GM10248 (cell line): ENCODE measurements around the gene FAM81A.

Source experiments
- CTCF ChIA-PET: fragments of 300-600 bp; sonication (Branson Sonifier 250); formaldehyde crosslinking; extraction: SDS; loops from one replicate; lab custom pipeline; 2021; ENCODE audit warnings: antibody characterized with exemption; lab: Yijun Ruan, JAX
- POLR2A ChIA-PET: fragments of 350-650 bp; sonication (Branson Sonifier 250); formaldehyde crosslinking; extraction: SDS; loops from one replicate; lab custom pipeline; 2020; ENCODE audit warnings: antibody characterized with exemption; lab: Yijun Ruan, JAX
- DNase-seq: peaks from one replicate; pipeline ENCODE4 v3.0.0; 2012; ENCODE audit errors: extremely low spot score
- CTCF ChIP-seq: IDR thresholded peaks from 2 replicates; pipeline ENCODE4 v1.5.1; 2012; ENCODE audit warnings: mild to moderate bottlenecking, low read depth; ENCODE audit errors: extremely low read depth, missing control alignments, control extremely low read depth

FAM81A gene

GRCh38 chr15:59406446-59406845, 31.5 kb upstream of the FAM81A start:
- POLR2A ChIA-PET = no interaction called here
- no peak for TF ChIP-seq CTCF
- CTCF ChIA-PET = interaction anchor here (1.0 to 8.6 kb wide), 4 partner anchors 9 to 160 kb away, joined by 3 to 60 read pairs (median 8); no protein-coding TSS in a partner anchor
- DNase-seq = peak; percentile 31

DNA sequence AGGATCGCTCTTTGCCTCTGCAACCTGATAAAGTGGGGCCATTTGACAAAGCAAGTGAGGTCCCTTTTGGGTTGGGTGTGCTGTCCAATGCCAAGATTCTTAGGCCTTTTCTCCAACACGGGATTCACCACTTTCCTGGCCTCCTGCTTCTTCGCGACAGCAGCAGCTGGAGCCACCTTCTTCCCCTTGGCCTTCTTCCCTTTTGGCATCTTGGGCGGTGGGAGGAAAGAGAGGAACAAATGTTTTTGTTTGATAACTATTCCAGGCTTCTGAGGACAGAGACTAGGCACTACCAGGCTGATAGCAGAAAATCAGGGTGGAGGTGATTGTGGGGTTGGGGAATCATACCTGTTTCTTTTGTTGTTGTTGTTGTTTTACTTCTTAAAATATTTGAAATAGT, 30.0 kb upstream of the FAM81A start:
- TF ChIP-seq CTCF = no peak
- POLR2A ChIA-PET = no interaction called here
- no peak for DNase-seq
- CTCF ChIA-PET = interaction anchor here (8.6 kb wide), 1 partner anchor 10 kb away, joined by 60 read pairs; no protein-coding TSS in a partner anchor

DNA sequence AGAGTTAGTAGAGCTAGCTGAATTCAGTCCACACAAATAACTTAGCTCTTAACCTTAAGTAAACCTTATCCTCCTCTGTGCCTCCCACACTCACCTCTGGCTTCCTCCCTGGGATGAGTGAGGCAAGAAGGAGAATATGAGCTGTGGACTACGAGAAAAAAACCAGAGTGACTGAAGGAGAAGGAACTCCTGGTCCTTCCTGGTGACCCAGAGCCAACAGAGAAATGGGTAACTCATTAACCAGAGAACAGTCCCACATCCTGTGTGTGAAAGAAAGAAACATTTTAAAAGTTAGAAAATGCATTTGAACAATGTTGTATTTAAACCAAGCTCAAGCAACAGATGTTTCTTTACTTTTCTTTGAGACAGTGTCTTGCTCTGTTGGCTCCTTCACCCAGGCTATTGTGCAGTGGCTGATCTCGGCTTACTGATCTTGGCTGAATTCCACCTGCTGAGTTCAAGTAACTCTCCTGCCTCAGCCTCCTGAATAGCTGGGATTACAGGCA, 27.5 kb upstream of the FAM81A start:
- POLR2A ChIA-PET = no interaction called here
- CTCF ChIA-PET = interaction anchor here (1.3 to 8.6 kb wide), 12 partner anchors 11 to 164 kb away, joined by 3 to 60 read pairs (median 4); no protein-coding TSS in a partner anchor
- no peak for TF ChIP-seq CTCF
- DNase-seq = no peak

- POLR2A ChIA-PET = interaction anchor here (0.5 to 1.8 kb wide), 2 partner anchors 41 to 165 kb away, joined by 3 to 5 read pairs; partner anchors contain the start of gene MYO1E
- TF ChIP-seq CTCF = no peak
- no peak for DNase-seq
- CTCF ChIA-PET = interaction anchor here (1.1 to 8.6 kb wide), 9 partner anchors 9 to 179 kb away, joined by 3 to 60 read pairs (median 6); no protein-coding TSS in a partner anchor
Measured at GRCh38 chr15:59413577-59413976, 24.4 kb upstream of the FAM81A start.

- no peak for DNase-seq
- no peak for TF ChIP-seq CTCF
- CTCF ChIA-PET = no interaction called here
- POLR2A ChIA-PET = no interaction called here
Measured at GRCh38 chr15:59416816-59417215, 21.2 kb upstream of the FAM81A start.

DNA sequence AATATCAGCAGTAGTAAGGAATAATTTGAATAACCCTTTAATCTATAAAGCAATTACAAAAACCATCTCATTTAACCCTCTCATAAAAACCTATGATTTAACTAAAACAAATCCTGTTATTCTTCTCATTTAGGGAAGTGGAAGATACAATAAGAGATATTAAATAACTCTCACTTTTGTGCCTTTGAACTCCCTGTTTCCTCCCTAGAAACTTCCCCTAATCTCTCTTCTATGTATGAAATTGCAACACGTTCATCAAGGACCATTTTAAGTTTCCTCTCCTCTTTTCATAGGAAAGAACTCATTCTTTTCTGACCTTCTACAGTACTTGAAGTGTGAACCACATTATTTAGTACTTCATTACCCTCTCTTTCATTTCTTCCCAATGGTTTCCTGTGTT, 18.8 kb upstream of the FAM81A start:
- no peak for TF ChIP-seq CTCF
- ChIA-PET POLR2A (no interaction called here), CTCF (interaction anchor here (1.4 to 1.9 kb wide), 3 partner anchors 20 to 74 kb away, joined by 3 to 4 read pairs (median 4); no protein-coding TSS in a partner anchor)
- DNase-seq = no peak
